Pons (tissue), 1 donor: ENCODE results near the gene HPSE2.
"Not testable (repeated sequence)": the region's sequence is repeated elsewhere in the genome, so short reads cannot be mapped to it uniquely, and the experiment has no call there.

ENCODE experiments used
- DNase-seq: peaks from one replicate; pipeline ENCODE4 v3.0.0-alpha.2; 2016; ENCODE audit warnings: low spot score

The HPSE2 gene

DNA sequence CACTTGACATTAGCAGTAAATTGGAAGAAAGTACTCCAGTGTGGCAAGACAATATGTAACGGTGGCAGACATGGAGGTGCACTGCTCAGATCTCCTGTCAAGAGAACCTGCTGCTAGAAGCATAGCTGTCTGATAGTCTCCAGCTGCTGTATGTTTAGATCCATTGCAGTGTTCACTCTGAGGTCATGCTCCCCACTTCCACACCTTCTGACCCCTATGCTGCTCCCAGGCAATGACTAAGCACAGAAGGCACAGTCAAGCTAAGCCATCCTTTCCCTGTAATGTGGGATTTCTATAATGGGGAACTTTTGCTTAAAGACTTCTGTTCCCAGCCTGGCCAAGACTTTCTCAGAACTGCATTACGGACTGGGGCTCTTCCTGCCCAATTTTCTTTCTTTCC lies 315.8 kb downstream of the HPSE2 start:
- no peak for DNase-seq

DNA sequence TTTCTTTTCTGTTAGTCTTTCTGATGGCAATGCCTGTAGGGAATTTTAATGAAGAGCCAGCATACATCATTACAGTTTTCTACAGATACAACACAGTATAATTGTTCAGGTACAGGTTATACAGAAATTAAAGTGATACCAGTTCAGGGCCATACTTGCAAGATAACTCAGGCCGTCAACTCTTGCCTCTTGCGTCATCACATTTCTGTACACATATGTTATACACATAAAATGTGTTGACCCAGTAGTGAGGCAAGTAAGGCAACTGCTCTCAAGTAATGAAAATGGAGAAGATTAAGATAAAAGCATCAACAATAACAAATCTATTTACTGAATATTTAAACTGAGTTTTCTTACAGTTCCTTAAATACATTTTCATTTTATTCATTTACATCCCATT lies 317.8 kb downstream of the HPSE2 start:
- DNase-seq = no peak

DNA sequence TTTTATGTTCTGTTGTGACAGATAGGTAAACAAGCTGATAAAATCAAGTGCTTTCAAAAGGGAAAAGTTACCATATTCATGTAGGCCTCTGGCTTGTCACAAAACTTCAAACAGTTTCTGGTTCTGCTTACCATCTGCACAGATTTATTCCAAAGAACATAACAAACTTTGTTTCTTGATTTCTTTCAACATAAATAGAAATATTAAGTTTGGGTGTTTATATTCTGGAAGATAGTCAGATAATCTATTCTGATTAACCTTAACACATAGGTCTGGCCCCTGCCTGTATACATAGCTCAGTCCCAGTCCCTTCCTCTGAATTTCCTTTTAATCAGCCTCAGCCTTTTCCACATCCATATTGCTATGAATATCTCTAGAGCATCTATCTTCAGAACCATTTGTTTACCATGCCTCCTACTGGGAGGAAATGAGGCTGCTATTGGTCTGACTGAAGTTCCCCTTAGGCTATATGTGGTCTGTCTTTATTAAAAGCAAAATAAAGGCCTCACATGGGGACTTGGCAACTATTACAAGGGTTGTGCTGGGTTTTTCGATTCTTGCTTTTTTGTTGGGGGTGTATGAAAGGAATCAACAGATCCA lies 319.0 kb downstream of the HPSE2 start:
- no peak for DNase-seq

DNA sequence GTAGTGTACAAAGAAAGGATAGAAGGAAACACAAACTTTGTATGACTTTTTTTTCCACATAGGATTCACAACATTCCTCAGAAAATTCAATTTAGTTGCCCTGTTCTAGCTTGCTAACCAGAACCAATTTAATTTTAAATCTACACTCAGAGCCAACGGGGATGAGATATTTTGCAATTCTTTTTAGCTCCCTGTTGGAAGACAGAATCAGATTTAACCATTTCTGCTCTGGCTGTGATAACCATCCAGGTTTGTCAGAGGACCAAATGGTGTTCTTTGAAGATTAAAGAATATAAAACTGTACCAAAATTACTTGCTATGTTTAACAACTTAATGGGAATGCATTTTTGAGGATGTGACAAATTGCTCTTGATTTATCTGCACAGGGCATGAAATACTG lies 319.7 kb downstream of the HPSE2 start:
- no peak for DNase-seq

DNA sequence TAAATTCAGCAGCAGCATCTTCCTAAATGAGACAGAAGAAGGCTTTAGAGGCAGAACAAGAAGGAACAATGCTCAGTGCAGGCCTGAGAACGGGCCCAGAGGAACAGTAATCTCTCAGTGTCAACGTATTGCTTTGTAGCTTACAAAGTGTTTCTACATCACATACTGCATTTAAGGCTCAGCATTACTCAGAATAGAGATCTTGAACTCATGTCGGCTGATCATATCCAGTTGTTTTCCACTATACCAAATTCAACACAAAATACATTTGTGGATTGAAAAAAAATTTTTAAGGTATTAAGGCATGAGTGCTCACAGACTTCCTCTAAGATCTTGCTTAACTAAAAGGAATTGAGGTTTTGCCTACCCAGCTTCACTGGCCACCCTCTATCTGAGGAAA lies 325.1 kb downstream of the HPSE2 start:
- DNase-seq = no peak

DNA sequence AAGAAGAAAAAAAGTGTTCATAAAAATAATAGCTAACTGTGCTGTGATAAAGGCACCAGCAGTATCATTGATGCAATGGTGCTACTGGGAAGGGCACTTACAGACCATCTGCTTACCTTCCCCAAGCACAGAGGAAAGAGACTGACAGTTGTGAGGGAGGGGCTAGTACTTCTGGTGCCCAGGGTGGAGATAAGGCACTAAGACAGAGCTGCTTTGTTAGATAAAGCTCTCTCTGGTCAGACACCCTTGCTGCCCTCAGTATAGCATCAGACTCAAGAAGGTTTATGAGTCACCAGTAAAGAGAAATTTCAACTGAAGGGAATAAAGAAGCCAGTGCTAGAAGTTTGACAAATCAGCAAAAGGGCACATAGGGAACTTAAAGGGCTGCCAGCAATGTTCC lies 325.6 kb downstream of the HPSE2 start:
- DNase-seq = no peak

DNA sequence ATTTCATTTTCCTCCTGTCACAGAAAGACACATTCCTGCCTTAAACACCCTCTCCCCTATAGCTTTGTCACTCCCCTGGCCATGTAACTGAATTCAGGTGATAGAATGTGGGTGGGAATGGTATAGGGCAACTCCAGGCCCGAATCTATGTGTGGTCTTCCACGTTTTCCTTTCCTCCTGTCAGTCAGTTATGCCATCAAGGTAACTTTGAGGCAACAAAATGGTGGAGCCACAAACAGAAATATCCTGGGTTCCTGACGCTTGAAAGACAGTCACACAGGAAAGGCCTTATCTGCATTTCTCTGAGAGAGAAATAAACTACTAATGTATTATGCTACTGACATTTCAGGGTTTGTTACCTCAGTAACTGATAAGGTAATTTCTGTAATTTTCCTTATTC lies 326.8 kb downstream of the HPSE2 start:
- DNase-seq = no peak

DNA sequence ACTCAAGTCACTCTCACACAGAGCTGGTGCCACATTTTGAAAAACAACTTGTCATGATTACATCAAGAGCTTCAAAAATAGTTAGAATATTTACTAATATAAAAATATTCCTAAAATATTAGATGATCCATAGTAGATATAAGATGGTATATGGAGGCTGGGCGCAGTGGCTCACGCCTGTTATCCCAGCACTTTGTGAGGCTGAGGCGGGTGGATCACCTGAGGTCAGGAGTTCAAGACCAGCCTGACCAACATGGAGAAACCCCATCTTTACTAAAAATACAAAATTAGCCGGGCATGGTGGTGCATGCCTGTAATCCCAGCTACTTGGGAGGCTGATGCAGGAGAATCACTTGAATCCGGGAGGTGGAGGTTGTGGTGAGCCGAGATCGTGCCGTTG lies 327.4 kb downstream of the HPSE2 start:
- DNase-seq = not testable (repeated sequence)

DNA sequence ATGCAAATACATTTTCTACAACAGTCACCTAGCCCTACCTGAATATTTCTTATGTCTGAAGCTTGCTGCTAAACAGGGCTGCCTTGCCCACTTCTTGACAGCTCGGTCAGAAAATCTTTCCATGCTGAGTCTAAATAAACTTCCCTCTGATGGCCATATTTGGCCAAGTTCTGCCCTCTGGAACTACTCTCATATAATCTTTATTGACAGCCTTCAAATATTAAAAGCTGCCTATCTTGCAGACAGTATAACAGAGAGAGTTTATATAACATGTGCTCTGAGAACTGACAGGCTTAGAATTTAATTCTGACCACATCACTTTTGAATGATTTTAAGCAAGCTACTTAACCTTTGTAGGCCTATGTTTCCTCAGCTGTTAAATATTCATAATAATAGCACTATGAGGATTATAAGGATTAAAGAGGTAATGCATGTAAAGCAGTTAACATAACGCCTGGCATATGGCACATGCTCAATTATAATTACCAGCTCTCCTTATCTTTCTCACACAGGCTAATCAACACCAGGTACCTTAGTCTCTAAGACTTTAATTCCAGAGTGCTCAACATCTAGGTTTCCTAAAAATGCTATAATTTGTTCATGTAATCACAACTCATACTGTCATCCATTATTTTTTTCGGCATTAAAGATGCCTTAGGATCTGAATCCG lies 334.1 kb downstream of the HPSE2 start:
- DNase-seq = no peak

DNA sequence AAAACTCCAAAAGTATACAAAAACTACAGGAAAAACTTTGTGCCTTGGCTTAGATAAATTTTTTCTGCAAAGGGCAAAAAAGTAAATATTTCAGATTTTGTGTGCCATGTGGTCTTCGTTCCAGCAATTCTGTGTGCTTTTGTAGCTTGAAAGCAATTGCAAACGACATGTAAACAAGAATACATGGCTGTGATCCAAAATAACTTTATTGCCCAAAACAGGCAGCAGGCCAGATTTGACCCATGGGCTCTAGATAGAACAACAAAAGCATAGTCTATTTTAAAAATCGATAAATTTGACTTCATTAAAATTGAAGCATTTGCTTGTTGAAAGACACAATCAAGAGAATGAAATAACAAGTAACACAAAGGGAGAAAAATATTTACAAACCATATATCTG lies 336.6 kb downstream of the HPSE2 start:
- DNase-seq = no peak

DNA sequence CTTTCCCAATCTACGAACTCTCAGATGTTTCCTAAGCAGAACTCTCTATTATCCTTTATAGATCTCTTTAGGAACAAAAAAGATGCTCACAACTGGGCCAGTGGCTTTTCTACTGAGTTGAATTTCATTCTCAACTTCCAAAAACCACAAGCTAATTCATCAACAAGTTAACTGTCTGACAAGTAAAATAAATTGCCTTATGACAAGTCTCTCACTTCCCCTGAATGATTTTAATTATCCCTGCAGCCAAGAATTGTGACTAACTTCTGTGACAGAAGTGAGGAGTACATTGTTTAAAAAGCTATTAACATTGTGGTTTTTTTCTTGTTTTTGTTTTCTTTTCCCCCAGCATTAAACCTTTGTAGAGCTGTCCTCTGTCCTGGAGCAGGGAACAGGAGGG lies 343.1 kb downstream of the HPSE2 start:
- DNase-seq = no peak

DNA sequence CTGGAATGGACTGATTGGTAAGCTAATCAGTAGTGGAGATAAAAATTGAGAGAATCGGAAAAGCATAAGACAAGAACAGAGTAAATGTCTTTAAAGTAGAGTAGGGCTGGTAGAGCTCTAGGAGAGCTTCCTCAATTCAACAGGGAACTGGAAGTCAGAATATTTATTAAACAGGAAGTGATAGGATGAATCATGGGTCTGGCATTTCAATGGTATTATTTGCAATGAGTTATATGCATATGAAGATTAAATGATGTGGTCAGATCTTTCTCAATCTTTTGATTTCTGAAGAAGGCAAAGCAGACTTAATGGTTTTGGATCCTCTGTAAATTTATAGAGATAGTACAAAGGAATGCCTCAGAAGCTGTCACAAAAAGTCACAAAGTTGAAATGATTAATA lies 349.0 kb downstream of the HPSE2 start:
- peak; percentile 23 for DNase-seq

DNA sequence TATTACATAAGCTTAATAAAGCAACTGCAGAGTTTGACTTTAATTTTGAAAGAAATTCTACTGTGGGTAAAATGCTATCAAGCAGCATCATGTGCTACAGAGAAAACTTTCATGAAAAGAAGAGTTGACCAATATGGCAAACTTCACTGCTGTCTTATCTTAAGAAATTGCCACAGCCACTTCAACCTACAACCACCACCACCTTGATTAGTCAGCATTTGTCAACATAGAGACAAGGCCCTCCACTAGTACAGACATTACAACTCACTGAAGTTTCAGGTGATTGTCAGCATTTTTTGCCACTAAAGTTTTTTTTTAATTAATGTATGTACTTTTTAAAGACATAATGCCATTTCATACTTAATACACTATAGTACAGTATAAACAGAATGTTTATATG lies 350.3 kb downstream of the HPSE2 start:
- no peak for DNase-seq

DNA sequence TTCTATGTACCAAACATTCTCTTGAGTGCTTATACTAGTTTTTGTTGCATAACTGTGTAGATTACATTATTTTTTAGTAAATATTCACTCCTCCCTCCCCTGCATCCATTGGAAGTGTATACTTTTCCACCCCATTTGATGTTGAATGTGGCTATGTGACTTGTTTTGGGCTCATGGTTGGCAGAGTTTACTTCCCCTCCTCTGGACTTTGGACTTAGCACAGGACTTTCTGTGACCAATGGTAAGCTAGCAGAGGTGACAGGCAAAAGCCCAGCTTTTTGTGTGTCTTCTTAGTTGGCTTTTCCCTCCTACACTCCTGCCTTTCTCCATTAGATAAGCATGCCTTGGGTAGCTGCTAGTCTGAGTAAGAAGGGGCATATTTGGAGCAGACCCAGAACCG lies 353.9 kb downstream of the HPSE2 start:
- DNase-seq = no peak

DNA sequence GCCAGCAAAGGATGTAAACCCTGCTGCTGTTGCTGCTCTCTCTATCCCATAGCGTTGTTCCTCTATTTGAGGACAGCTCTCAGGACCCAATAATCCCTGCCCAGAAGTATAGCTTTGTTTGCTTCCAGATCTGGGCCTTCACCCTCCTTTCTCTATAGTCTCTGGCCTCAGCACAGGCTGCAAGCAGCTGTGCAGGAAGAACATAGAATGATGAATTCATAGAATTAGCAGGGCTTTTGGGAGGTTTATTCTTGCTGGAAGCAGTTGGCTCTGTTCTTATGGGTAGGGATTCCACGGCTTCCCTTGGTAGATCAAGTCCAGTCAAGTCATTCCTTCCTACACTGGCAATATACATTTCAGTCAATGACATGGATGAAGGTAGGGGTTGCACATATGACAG lies 354.7 kb downstream of the HPSE2 start:
- DNase-seq = no peak

DNA sequence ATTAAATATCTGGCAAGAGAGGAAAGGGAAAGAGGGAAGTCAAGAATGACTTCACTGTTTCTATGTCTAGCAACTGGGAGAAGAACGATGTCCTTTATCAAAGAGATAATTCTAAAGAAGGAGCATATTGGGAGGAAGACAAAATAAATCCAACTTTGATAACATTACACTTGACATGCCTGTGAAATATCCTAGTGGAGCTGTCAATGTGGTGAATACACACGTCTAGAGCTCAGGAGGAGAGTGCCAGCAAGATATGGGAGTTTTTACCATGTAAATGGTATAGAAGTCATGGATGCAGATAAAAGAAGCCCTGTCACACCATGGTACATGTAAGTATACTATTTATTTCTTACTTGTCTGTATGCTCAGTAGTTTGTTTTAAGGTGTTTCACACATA lies 356.7 kb downstream of the HPSE2 start:
- no peak for DNase-seq

DNA sequence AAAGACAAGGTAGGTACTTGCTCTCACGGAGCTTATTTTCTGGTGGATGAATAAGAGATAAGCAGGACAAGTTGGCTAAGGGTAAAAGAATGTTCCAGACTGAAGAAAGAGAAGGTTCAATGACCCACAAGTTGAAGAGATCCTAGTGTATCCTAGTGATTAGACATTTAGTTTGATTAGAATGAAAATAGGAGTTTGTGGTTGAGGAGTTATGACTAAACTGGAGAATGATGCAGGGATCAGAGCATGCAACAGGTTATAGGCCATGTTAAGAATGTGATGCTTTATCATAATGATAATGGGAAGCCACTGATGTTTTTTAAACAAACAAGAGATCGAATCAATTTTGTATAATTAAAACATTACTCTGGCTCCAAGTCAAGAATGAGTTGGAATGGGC lies 357.2 kb downstream of the HPSE2 start:
- no peak for DNase-seq

DNA sequence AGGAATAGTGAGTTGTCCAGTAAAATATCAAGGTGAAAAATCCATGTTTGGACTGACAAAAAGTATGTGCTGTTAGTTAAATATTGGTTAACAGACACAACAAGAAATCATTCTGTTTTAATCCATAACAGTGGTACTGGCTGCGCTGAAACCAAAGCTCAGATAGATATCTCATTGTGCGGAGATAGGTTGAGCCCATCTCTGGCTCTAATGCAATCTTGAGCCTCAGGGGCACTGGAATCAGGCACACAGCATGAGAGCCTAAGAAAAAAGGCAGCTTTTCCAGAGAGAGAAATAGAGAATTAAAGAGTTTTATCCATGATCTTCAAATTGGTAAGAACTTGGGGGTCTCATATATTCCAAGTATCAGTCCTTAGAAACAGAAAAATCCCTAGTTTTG lies 373.7 kb downstream of the HPSE2 start:
- no peak for DNase-seq

DNA sequence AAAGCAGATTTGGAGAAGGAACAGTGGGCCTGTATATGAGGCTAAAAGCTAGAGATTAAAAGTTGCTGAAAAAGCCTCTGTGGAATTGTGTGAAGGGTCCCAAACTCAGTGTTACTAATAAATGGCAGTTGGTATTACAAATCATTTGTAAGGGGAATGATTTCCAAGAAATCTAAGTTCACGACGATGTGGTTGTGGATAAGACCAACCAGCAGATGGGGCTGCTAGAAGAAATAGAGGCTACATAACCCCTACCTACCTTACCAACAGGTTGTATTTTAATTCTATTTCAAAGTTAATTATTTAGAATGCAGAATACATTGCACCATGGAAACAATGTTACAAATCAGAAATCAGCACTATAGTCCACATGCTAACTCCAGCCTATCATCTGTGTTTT lies 377.1 kb downstream of the HPSE2 start:
- no peak for DNase-seq

DNA sequence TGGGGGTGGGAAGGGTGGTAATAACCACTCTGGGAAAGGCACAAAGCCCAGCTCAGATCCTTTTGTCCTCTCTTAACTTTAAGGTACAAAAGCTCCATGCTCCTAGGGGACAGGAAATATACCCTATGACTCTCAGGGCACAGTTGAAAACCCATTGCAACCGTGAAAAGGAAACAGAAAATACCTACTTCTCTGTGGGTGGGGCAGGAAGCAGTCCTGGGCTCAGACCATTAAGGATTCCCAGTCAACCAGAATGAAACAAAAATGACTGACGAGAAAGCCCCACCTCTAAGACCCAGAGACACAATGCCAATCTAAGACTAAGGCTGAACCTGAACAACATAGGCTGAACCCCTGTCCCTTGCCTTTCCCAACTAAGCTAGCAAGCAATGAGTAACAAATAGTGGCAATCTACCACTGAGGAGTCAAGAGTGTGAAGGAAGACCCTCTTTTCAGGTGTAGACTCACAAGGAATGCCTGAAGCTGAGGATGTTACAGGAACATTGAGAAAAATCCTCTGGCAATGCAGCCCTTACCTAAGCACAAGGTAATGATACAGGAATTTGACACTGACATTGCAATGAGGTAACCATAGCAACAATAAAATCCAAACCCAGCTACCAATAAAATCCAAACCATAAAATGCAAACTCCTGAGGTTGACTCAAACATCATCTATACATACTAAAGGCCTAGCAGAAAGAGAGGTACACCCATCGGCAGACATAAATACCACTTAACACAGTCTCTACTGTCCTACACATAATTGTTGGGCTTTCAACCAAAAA lies 380.1 kb downstream of the HPSE2 start:
- no peak for DNase-seq

DNA sequence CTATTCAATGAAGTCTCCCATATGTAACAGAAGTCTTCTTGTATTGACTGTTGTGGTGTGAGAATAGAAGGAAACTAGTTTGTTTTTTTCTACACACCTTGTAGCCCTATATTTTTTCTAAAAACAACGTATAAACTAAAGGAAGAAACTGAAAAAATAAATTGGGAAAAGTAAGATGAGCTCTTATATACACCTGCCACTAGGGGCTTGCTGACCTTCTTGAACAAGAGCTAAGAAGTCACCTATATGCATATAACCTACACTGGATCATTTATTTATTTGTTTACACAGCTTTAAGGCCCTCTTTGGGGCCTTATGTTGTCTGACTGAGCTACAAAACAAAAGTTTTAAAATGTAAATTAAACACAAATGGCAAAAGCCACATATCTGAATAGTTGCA lies 383.0 kb downstream of the HPSE2 start:
- no peak for DNase-seq

DNA sequence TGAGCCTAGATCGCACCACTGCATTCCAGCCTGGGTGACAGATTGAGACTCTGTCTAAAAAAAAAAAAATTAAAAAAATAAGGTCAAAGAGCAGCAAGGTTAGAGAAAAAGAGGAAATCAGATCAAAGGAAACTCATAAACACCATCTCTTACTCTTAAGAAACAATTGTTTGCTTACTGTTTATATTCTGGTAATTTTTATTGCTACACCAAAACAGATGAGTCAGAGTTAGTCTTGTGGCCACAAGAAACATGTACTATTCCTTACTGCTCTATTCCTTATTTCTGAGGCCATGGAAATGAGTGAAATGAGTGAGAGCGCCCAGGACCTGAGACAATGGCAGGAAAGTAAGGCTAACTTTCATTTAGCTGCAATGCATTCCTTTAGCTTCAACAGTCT lies 387.3 kb downstream of the HPSE2 start:
- DNase-seq = no peak

DNA sequence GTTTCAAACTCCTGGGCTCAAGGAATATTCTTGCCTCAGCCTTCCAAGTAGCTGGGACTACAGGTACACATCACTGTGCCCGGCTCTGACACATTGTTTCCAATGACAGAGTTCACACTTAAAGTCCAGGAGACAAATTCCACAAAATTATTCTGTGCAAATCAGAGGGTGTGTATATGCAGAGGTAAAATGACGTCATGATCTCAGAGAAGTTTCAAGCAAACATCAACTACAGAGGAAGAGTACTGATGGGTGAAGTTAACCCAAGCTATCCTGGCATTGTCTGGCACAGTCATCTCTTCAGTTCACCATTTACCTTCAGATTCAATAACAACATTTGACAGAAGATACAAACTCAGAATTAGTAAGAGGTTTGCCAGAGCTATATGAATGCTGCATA lies 388.9 kb downstream of the HPSE2 start:
- no peak for DNase-seq

DNA sequence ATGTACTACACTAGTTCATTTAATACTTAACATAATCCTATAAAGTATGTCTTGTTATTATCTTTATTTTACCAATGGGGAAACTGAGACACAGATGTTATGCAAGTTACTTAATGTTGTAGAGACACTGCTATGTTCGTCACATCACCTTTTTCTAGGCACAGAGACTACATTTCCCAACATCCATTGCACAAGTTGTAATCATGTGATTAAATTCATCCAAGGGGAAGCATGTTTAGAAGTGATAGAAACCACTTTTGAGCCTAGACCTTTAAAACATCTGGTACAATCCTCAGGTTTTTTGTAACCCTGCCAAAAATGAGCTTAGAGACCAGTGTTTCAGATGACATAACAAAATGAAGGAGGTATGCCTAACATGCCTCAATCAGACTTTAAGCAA lies 402.1 kb downstream of the HPSE2 start:
- DNase-seq = no peak
